DND-41 (cell line): ENCODE measurements around the gene XYLT1.

Experiments
- EZH2 ChIP-seq: IDR thresholded peaks from 3 replicates; pipeline ENCODE4 v1.6.1; 2012; ENCODE audit warnings: borderline replicate concordance, low read depth, mild to moderate bottlenecking, moderate library complexity, low read length, inconsistent platforms; ENCODE audit not compliant: severe bottlenecking
- TF ChIP-seq, protein P1 (sequence below): IDR thresholded peaks from 2 replicates; pipeline ENCODE4 v1.5.1; 2012; ENCODE audit warnings: borderline replicate concordance, low read length, moderate library complexity, mild to moderate bottlenecking; ENCODE audit not compliant: poor library complexity, severe bottlenecking; ENCODE audit errors: extremely low read depth

DNA sequence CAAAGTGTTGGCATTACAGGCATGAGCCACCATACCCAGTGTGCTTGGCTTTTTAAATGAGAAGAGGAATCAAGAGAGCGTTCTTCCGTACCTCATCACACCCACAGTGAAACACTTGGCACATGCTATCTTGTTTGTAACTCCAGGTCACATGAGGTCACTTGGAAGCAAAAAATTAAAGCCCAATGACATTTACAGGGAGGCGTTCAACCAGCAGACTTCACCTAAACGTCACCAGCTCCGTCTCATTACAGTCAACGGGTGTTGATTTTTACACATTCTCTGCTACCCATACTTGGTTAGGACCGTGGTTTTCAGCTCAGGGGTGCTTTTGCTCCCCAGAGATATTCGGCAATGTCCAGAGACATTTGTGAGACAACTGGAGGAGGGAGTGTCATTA is 127.0 kb downstream of the XYLT1 start:
- TF ChIP-seq, protein P1, sequence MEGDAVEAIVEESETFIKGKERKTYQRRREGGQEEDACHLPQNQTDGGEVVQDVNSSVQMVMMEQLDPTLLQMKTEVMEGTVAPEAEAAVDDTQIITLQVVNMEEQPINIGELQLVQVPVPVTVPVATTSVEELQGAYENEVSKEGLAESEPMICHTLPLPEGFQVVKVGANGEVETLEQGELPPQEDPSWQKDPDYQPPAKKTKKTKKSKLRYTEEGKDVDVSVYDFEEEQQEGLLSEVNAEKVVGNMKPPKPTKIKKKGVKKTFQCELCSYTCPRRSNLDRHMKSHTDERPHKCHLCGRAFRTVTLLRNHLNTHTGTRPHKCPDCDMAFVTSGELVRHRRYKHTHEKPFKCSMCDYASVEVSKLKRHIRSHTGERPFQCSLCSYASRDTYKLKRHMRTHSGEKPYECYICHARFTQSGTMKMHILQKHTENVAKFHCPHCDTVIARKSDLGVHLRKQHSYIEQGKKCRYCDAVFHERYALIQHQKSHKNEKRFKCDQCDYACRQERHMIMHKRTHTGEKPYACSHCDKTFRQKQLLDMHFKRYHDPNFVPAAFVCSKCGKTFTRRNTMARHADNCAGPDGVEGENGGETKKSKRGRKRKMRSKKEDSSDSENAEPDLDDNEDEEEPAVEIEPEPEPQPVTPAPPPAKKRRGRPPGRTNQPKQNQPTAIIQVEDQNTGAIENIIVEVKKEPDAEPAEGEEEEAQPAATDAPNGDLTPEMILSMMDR: no peak
- TF ChIP-seq EZH2: no peak
